ENCODE measurements around the gene CCDC78. TPM values are rescaled to one million over a fixed set of nuclear protein-coding genes. Genes with fewer than 3 reads are reported as not detected.
A peak's percentile ranks its signal among the peaks of the same experiment; 100 is the strongest.

The CCDC78 gene
- total RNA-seq, 1 experiment from 2014 or later, result 22.9 TPM

DNA sequence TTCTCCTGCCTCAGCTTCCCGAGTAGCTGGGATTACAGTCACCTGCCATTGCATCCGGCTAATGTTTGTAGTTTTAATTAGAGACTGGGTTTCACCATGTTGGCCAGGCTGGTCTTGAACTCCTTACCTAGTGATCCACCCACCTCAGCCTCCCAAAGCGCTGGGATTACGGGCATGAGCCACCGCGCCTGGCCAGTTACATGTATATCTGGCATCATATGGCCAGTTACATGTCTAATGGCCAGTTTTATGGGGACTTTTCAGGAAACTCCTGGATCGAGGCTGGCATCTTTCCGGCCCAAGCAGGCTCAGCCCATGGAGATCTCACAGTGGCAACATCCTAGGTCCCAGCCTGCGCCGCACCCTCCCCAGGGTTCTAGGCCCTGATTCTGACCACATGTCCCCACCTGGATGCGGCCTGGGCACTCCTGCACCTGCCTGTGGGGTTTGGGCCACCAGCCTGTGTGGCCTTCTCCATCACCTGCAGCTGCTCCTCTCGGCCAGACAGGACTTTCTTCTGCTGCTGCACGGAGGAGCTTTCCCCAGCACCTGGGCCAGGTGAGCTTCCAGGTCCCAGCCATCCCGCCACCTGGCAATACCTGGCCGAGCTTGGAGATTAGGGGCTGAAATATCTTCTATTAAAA is 15.9 kb upstream of the CCDC78 start:
- peaks cover 0 to 4% of the 10 kb centered on the region in 2 experiments; a peak in 2 of 4 replicates for H3K36me3 ChIP-seq (ENCODE audit: control insufficient read depth in 1 of 2, insufficient read depth in 2 of 2, low read length in 2 of 2)
- H2AFZ ChIP-seq (ENCODE audit: low read depth, low read length, poor library complexity, severe bottlenecking), result no peak overlapping the region
- intact Hi-C loops (cut with micrococcal nuclease), result no loop called here
- ChIA-PET CTCF (interaction anchor here (2.2 kb wide), 1 partner anchor 43 kb away, joined by 5 read pairs; no protein-coding TSS in a partner anchor), POLR2A (interaction anchor here (1.3 kb wide), 1 partner anchor 22 kb away, joined by 5 read pairs; no protein-coding TSS in a partner anchor), RAD21 (ENCODE audit: low non-redundant PET in 1 of 2, low total read pairs in 2 of 2, uncharacterized antibody in 2 of 2, unreplicated experiment in 2 of 2) (interaction anchor here in 1 of 2 experiments (1.3 kb wide), 1 partner anchor 19 kb away, joined by 3 read pairs; no protein-coding TSS in a partner anchor)
- H3K4me3 ChIP-seq (replicated peaks in 1 of 2; ENCODE audit: low read depth in 1 of 2, low read length in 2 of 2), result no peak overlapping the region
- no peaks in the 10 kb centered on the region for H4K20me1 ChIP-seq (ENCODE audit: insufficient read depth)
- no peaks in the 10 kb centered on the region for H3K9me2 ChIP-seq (ENCODE audit: insufficient read depth)
- no peaks in the 10 kb centered on the region for H3K27me3 ChIP-seq (ENCODE audit: insufficient read depth, low read length)
- BruUV-seq (replicated peaks), result no TSS peak
- H3K27ac ChIP-seq (ENCODE audit: low read depth, low read length), result 0 out of 2 replicates have a peak overlapping the region, but pooled peaks have one; percentile 4
- peaks cover 12% of the 10 kb centered on the region; the same call in 1 of the 2 replicates for H3K79me2 ChIP-seq (ENCODE audit: insufficient read depth, low read length)
- no peak for DNase-seq (ENCODE audit: low read depth, low spot score)
- no peak for ATAC-seq
- peaks cover 8 to 28% of the 10 kb centered on the region in 2 experiments for H3K4me1 ChIP-seq (ENCODE audit: control insufficient read depth in 1 of 2, insufficient read depth in 2 of 2, low read length in 2 of 2)
- H3K4me2 ChIP-seq (ENCODE audit: low read length), result peak overlapping the region; percentile 35; the same call in 1 of the 2 replicates
- no peaks in the 10 kb centered on the region for H3K9me3 ChIP-seq (ENCODE audit: control insufficient read depth in 1 of 2, insufficient read depth in 1 of 2, low read depth in 1 of 2, low read length in 2 of 2)
- H3K9ac ChIP-seq (ENCODE audit: low read length), result peak overlapping the region; percentile 21; the same call in 1 of the 2 replicates
- TF ChIP-seq FOSL1 (IDR thresholded peaks at IDR 0.05; ENCODE audit: low read depth), result no peak
- TF ChIP-seq SP1 (IDR thresholded peaks at IDR 0.05; ENCODE audit: low read depth), result no peak
- TF ChIP-seq CTCF (IDR thresholded peaks at IDR 0.05 in 2 of 3, conservative IDR thresholded peaks at IDR 0.05 in 1 of 3; ENCODE audit: borderline replicate concordance in 1 of 3, insufficient read depth in 1 of 3, low read depth in 2 of 3, low read length in 2 of 3), result no peak
- TF ChIP-seq POLR2AphosphoS5 (IDR thresholded peaks at IDR 0.05; ENCODE audit: low read depth, low read length), result no peak
- no peak for TF ChIP-seq EZH2phosphoT487 (IDR thresholded peaks at IDR 0.05; ENCODE audit: borderline replicate concordance)
- TF ChIP-seq ATF3 (IDR thresholded peaks at IDR 0.05), result no peak
- TF ChIP-seq EGR1 (IDR thresholded peaks at IDR 0.05; ENCODE audit: low read depth), result no peak
- TF ChIP-seq MAX (IDR thresholded peaks at IDR 0.05), result no peak
- TF ChIP-seq, protein P1, sequence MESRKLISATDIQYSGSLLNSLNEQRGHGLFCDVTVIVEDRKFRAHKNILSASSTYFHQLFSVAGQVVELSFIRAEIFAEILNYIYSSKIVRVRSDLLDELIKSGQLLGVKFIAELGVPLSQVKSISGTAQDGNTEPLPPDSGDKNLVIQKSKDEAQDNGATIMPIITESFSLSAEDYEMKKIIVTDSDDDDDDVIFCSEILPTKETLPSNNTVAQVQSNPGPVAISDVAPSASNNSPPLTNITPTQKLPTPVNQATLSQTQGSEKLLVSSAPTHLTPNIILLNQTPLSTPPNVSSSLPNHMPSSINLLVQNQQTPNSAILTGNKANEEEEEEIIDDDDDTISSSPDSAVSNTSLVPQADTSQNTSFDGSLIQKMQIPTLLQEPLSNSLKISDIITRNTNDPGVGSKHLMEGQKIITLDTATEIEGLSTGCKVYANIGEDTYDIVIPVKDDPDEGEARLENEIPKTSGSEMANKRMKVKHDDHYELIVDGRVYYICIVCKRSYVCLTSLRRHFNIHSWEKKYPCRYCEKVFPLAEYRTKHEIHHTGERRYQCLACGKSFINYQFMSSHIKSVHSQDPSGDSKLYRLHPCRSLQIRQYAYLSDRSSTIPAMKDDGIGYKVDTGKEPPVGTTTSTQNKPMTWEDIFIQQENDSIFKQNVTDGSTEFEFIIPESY (IDR thresholded peaks at IDR 0.05; ENCODE audit: extremely low read depth, insufficient replicate concordance, low read length), result no peak
- TF ChIP-seq SRF (IDR thresholded peaks at IDR 0.05; ENCODE audit: low read depth), result no peak
- TF ChIP-seq CEBPB (IDR thresholded peaks at IDR 0.05; ENCODE audit: low read depth), result no peak
- TF ChIP-seq, protein P2, sequence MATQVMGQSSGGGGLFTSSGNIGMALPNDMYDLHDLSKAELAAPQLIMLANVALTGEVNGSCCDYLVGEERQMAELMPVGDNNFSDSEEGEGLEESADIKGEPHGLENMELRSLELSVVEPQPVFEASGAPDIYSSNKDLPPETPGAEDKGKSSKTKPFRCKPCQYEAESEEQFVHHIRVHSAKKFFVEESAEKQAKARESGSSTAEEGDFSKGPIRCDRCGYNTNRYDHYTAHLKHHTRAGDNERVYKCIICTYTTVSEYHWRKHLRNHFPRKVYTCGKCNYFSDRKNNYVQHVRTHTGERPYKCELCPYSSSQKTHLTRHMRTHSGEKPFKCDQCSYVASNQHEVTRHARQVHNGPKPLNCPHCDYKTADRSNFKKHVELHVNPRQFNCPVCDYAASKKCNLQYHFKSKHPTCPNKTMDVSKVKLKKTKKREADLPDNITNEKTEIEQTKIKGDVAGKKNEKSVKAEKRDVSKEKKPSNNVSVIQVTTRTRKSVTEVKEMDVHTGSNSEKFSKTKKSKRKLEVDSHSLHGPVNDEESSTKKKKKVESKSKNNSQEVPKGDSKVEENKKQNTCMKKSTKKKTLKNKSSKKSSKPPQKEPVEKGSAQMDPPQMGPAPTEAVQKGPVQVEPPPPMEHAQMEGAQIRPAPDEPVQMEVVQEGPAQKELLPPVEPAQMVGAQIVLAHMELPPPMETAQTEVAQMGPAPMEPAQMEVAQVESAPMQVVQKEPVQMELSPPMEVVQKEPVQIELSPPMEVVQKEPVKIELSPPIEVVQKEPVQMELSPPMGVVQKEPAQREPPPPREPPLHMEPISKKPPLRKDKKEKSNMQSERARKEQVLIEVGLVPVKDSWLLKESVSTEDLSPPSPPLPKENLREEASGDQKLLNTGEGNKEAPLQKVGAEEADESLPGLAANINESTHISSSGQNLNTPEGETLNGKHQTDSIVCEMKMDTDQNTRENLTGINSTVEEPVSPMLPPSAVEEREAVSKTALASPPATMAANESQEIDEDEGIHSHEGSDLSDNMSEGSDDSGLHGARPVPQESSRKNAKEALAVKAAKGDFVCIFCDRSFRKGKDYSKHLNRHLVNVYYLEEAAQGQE (IDR thresholded peaks at IDR 0.05; ENCODE audit: low read depth), result no peak
- no peak for TF ChIP-seq CBX3 (IDR thresholded peaks at IDR 0.05; ENCODE audit: low read depth)
- no peak for TF ChIP-seq ZNF274 (IDR thresholded peaks at IDR 0.05; ENCODE audit: low read depth, low read length)
- TF ChIP-seq RAD21 (IDR thresholded peaks at IDR 0.05; ENCODE audit: low read depth), result no peak
- no peak for TF ChIP-seq YY1 (IDR thresholded peaks at IDR 0.05; ENCODE audit: extremely low read depth, insufficient replicate concordance, low read depth, low read length)
- no peak for TF ChIP-seq ZFX (IDR thresholded peaks at IDR 0.05)
- no peak for TF ChIP-seq EZH2 (IDR thresholded peaks at IDR 0.05)
- TF ChIP-seq ELF1 (IDR thresholded peaks at IDR 0.05; ENCODE audit: borderline replicate concordance, low read depth), result no peak

All from HCT116 (cell line).